GM23338 (cell line): ENCODE measurements around the gene ZBED5. TPM values are rescaled to one million over a fixed set of nuclear protein-coding genes. Genes with fewer than 3 reads are reported as not detected.

Experiments used
- ATAC-seq: fragments of 200-7000 bp; cut with Tn5 transposase; 3 replicates; pipeline ENCODE4 v1.9.1; 2020
- DNase-seq: peaks from one replicate; pipeline ENCODE4 v3.0.0-alpha.2; 2015; ENCODE audit warnings: low spot score
- H2AFZ ChIP-seq: fragments of 200-600 bp; sonication (generic); 2 replicates; pipeline ENCODE4 v1.8.0; 2016; ENCODE audit warnings: antibody characterized with exemption, mild to moderate bottlenecking, moderate library complexity
- H3F3A ChIP-seq: fragments of 200-600 bp; sonication (generic); replicated peaks from 2 replicates; pipeline ENCODE4 v1.8.0; 2017; ENCODE audit warnings: antibody characterized with exemption, mixed run types, low read depth
- H3K27ac ChIP-seq: fragments of 200-600 bp; sonication (generic); 2 replicates; pipeline ENCODE4 v1.6.1; 2016; ENCODE audit warnings: low read depth
- H3K27me3 ChIP-seq: fragments of 200-600 bp; sonication (generic); 2 replicates; pipeline ENCODE4 v1.8.0; 2016; ENCODE audit warnings: mild to moderate bottlenecking, mixed run types, moderate library complexity; ENCODE audit not compliant: insufficient read depth
- H3K36me3 ChIP-seq: fragments of 200-600 bp; sonication (generic); 2 replicates; pipeline ENCODE4 v1.8.0; 2016; ENCODE audit warnings: mild to moderate bottlenecking; ENCODE audit not compliant: insufficient read depth
- H3K4me1 ChIP-seq: fragments of 200-600 bp; sonication (generic); 2 replicates; pipeline ENCODE4 v1.8.0; 2016; ENCODE audit warnings: mild to moderate bottlenecking, moderate library complexity; ENCODE audit not compliant: insufficient read depth
- H3K4me2 ChIP-seq: fragments of 200-600 bp; sonication (generic); 2 replicates; pipeline ENCODE4 v1.7.1; 2017; ENCODE audit warnings: mixed run types
- H3K4me3 ChIP-seq: fragments of 200-600 bp; sonication (generic); 2 replicates; pipeline ENCODE4 v1.6.1; 2016; ENCODE audit warnings: mixed run types
- H3K79me2 ChIP-seq: fragments of 200-600 bp; sonication (generic); replicated peaks from 2 replicates; pipeline ENCODE4 v1.8.0; 2017; ENCODE audit warnings: mild to moderate bottlenecking; ENCODE audit not compliant: insufficient read depth
- H3K9me2 ChIP-seq: fragments of 200-600 bp; sonication (generic); 2 replicates; pipeline ENCODE4 v1.8.0; 2017; ENCODE audit not compliant: insufficient read depth
- H4K20me1 ChIP-seq: fragments of 200-600 bp; sonication (generic); replicated peaks from 2 replicates; pipeline ENCODE4 v1.8.0; 2017; ENCODE audit warnings: mild to moderate bottlenecking; ENCODE audit not compliant: insufficient read depth
- H3K27ac Mint-ChIP-seq: 2 replicates; pipeline ENCODE4 v1.8.0; 2020; ENCODE audit warnings: inconsistent platforms, mild to moderate bottlenecking, moderate library complexity, mixed read lengths
- H3K27me3 Mint-ChIP-seq: 3 replicates; pipeline ENCODE4 v1.8.0; 2022; ENCODE audit warnings: low read depth, mild to moderate bottlenecking, moderate library complexity, mixed read lengths, inconsistent platforms; ENCODE audit not compliant: insufficient read depth, poor library complexity
- H3K36me3 Mint-ChIP-seq: 3 replicates; pipeline ENCODE4 v1.8.0; 2021; ENCODE audit warnings: low read depth, mild to moderate bottlenecking, inconsistent platforms, moderate library complexity, mixed read lengths
- H3K4me1 Mint-ChIP-seq: 3 replicates; pipeline ENCODE4 v1.8.0; 2020; ENCODE audit warnings: mild to moderate bottlenecking, inconsistent platforms, mixed read lengths
- H3K4me3 Mint-ChIP-seq: 3 replicates; pipeline ENCODE4 v1.8.0; 2021; ENCODE audit warnings: moderate library complexity, mild to moderate bottlenecking, inconsistent platforms, mixed read lengths
- H3K9me3 Mint-ChIP-seq: 3 replicates; pipeline ENCODE4 v1.8.0; 2020; ENCODE audit warnings: moderate library complexity, mild to moderate bottlenecking, inconsistent platforms, mixed read lengths
- CREB1 ChIP-seq: fragments of 250-450 bp; sonication (Bioruptor Pico); IDR thresholded peaks from 2 replicates; pipeline ENCODE4 v1.5.0; 2020; ENCODE audit warnings: low read depth, mild to moderate bottlenecking, moderate library complexity
- EZH2 ChIP-seq: fragments of 200-600 bp; sonication (generic); IDR thresholded peaks from one replicate; pipeline ENCODE4 v1.8.0; 2017; ENCODE audit warnings: antibody characterized with exemption, mild to moderate bottlenecking, low read depth; ENCODE audit not compliant: unreplicated experiment
- EZH2phosphoT487 ChIP-seq: fragments of 200-600 bp; sonication (generic); IDR thresholded peaks from one replicate; pipeline ENCODE4 v1.8.1; 2018; ENCODE audit warnings: antibody characterized with exemption; ENCODE audit not compliant: unreplicated experiment
- JUNB ChIP-seq: IDR thresholded peaks from one replicate; pipeline ENCODE4 v1.6.1; 2016; ENCODE audit warnings: antibody characterized with exemption; ENCODE audit not compliant: unreplicated experiment
- NANOG ChIP-seq: IDR thresholded peaks from 2 replicates; pipeline ENCODE4 v1.6.1; 2016; ENCODE audit warnings: antibody characterized with exemption, borderline replicate concordance
- POLR2AphosphoS5 ChIP-seq: IDR thresholded peaks from 2 replicates; pipeline ENCODE4 v1.6.1; 2016; ENCODE audit warnings: antibody characterized with exemption, low read depth
- STAT1 ChIP-seq: IDR thresholded peaks from one replicate; pipeline ENCODE4 v1.6.1; 2016; ENCODE audit warnings: antibody characterized with exemption; ENCODE audit not compliant: unreplicated experiment
- polyA plus RNA-seq: library from polyadenylated mRNA; unstranded; fragments of >200 nt; fragmentation: Nextera tagmentation; extraction: Ambion mirVana; gene quantifications from 2 replicates; pipeline ENCODE4 v1.2.1, GENCODE V29; 2016
- total RNA-seq: library from RNA; depleted of rRNA; stranded (reverse); fragments of >200 nt; shearing (Covaris generic); gene quantifications from 2 replicates; pipeline ENCODE4 v1.2.3, GENCODE V29; 2014
- TF ChIP-seq, protein P1 (sequence below): fragments of 250-450 bp; sonication (Bioruptor Pico); IDR thresholded peaks from 2 replicates; pipeline ENCODE4 v1.5.0; 2020; ENCODE audit warnings: mild to moderate bottlenecking, moderate library complexity
- TF ChIP-seq, protein P2 (sequence below): IDR thresholded peaks from 2 replicates; pipeline ENCODE4 v1.6.1; 2016; ENCODE audit warnings: antibody characterized with exemption

ZBED5 gene
- total and polyA plus RNA-seq, 2 experiments from 2014 or later = 54.1 to 56.3 TPM

DNA sequence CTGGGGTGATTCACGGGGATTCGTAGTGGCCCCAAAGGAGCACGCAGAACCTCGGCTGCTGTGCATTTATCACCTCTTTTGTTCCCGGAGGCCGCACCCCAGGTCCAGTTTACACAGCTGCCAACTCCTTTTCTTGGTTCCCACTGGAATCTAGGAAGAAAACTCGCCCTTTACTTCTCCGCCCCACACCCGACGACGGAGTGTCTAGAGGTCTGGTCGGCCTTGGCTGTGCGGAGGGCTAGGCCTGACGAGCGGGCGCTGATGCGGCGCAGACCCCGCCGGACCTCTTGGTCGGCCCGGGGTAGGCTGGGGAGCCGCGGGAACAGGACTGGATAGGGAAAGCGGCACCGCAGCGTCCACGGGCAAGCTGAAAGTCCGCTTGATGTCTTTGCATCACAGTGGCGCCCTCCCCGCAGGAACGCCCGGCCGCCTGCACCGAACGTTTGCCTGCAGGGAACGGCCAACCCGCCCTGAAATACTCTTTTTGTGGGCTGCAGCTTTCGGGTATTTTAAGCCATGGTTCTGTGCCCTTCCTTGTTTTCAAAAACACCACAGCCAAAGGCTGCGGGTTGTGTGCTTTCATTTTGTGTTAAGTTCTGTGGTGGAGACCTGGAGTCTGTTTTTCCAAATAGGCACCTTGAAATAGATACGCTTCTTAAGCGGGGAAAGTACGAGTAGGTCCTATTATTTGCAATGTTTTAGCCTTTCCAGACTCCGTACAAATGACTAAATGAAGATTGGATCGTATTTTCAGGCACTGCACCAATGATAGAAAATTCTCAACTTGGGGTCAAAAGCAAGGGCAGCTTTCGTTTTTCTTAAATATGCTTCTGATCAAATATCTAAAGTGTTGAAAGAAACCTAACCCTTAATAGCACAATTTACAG is 829 bp upstream of the ZBED5 start:
- TF ChIP-seq POLR2AphosphoS5 (0 out of 2 replicates have a peak, but pooled peaks have one; percentile 3), EZH2phosphoT487 (no peak), NANOG (no peak), EZH2 (no peak)
- TF ChIP-seq, protein P1, sequence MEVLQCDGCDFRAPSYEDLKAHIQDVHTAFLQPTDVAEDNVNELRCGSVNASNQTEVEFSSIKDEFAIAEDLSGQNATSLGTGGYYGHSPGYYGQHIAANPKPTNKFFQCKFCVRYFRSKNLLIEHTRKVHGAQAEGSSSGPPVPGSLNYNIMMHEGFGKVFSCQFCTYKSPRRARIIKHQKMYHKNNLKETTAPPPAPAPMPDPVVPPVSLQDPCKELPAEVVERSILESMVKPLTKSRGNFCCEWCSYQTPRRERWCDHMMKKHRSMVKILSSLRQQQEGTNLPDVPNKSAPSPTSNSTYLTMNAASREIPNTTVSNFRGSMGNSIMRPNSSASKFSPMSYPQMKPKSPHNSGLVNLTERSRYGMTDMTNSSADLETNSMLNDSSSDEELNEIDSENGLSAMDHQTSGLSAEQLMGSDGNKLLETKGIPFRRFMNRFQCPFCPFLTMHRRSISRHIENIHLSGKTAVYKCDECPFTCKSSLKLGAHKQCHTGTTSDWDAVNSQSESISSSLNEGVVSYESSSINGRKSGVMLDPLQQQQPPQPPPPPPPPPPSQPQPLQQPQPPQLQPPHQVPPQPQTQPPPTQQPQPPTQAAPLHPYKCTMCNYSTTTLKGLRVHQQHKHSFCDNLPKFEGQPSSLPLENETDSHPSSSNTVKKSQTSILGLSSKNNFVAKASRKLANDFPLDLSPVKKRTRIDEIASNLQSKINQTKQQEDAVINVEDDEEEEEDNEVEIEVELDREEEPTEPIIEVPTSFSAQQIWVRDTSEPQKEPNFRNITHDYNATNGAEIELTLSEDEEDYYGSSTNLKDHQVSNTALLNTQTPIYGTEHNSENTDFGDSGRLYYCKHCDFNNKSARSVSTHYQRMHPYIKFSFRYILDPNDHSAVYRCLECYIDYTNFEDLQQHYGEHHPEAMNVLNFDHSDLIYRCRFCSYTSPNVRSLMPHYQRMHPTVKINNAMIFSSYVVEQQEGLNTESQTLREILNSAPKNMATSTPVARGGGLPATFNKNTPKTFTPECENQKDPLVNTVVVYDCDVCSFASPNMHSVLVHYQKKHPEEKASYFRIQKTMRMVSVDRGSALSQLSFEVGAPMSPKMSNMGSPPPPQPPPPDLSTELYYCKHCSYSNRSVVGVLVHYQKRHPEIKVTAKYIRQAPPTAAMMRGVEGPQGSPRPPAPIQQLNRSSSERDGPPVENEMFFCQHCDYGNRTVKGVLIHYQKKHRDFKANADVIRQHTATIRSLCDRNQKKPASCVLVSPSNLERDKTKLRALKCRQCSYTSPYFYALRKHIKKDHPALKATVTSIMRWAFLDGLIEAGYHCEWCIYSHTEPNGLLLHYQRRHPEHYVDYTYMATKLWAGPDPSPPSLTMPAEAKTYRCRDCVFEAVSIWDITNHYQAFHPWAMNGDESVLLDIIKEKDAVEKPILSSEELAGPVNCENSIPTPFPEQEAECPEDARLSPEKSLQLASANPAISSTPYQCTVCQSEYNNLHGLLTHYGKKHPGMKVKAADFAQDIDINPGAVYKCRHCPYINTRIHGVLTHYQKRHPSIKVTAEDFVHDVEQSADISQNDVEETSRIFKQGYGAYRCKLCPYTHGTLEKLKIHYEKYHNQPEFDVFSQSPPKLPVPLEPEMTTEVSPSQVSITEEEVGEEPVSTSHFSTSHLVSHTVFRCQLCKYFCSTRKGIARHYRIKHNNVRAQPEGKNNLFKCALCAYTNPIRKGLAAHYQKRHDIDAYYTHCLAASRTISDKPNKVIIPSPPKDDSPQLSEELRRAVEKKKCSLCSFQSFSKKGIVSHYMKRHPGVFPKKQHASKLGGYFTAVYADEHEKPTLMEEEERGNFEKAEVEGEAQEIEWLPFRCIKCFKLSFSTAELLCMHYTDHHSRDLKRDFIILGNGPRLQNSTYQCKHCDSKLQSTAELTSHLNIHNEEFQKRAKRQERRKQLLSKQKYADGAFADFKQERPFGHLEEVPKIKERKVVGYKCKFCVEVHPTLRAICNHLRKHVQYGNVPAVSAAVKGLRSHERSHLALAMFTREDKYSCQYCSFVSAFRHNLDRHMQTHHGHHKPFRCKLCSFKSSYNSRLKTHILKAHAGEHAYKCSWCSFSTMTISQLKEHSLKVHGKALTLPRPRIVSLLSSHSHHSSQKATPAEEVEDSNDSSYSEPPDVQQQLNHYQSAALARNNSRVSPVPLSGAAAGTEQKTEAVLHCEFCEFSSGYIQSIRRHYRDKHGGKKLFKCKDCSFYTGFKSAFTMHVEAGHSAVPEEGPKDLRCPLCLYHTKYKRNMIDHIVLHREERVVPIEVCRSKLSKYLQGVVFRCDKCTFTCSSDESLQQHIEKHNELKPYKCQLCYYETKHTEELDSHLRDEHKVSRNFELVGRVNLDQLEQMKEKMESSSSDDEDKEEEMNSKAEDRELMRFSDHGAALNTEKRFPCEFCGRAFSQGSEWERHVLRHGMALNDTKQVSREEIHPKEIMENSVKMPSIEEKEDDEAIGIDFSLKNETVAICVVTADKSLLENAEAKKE = no peak
- H3K79me2 ChIP-seq = peaks cover 43% of the 10 kb centered on the region
- peak overlapping the region; percentile 95 for H3K27ac ChIP-seq
- no peaks in the 10 kb centered on the region; the same call in 1 of the 2 replicates for H4K20me1 ChIP-seq
- peaks cover 18% of the 10 kb centered on the region for H3K4me1 Mint-ChIP-seq
- H3K27me3 ChIP-seq = no peaks in the 10 kb centered on the region
- H3K27me3 Mint-ChIP-seq = peaks cover 8% of the 10 kb centered on the region
- peaks cover 28% of the 10 kb centered on the region for H3K36me3 Mint-ChIP-seq
- H3K4me3 Mint-ChIP-seq = peak overlapping the region; percentile 100
- peak overlapping the region; percentile 84 for H3K4me2 ChIP-seq
- peaks cover 22% of the 10 kb centered on the region for H3K4me1 ChIP-seq
- peak overlapping the region; percentile 97 for H3K4me3 ChIP-seq
- H2AFZ ChIP-seq = peak overlapping the region; percentile 78
- H3K27ac Mint-ChIP-seq = peak overlapping the region; percentile 96
- peaks cover 25% of the 10 kb centered on the region for H3K36me3 ChIP-seq
- ATAC-seq (peak; percentile 68), DNase-seq (peak; percentile 86)
- H3F3A ChIP-seq = peaks cover 8% of the 10 kb centered on the region; the same call in 1 of the 2 replicates
- H3K9me2 ChIP-seq = no peaks in the 10 kb centered on the region
- H3K9me3 Mint-ChIP-seq = no peaks in the 10 kb centered on the region

DNA sequence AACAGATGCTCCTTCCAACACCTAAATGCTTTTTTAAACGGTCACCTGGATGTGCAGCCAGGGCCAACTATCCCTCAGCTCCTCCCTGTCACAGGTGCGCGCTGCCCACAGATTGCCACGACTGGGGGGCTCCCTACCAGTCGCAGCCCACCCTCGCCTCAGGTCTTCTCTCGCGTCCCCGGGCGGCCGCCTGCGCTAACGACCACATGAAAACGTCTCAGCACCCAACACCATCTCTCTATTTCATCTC is 469 bp downstream of the ZBED5 start:
- no peak for DNase-seq
- no peak for TF ChIP-seq CREB1 (CRISPR knock-in tag)
- no peak; the same call in 1 of the 2 replicates for TF ChIP-seq POLR2AphosphoS5
- no peak for TF ChIP-seq STAT1
- TF ChIP-seq NANOG = no peak
- no peak for TF ChIP-seq EZH2
- TF ChIP-seq, protein P2, sequence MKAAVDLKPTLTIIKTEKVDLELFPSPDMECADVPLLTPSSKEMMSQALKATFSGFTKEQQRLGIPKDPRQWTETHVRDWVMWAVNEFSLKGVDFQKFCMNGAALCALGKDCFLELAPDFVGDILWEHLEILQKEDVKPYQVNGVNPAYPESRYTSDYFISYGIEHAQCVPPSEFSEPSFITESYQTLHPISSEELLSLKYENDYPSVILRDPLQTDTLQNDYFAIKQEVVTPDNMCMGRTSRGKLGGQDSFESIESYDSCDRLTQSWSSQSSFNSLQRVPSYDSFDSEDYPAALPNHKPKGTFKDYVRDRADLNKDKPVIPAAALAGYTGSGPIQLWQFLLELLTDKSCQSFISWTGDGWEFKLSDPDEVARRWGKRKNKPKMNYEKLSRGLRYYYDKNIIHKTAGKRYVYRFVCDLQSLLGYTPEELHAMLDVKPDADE = no peak
- no peak for TF ChIP-seq JUNB

More for the DNA sequence above, 469 bp downstream of the ZBED5 start:
- Histone ChIP-seq H3K36me3 (peaks cover 35% of the 10 kb centered on the region), H4K20me1 (peaks cover 5% of the 10 kb centered on the region; the same call in 1 of the 2 replicates), H3K27ac (peak overlapping the region; percentile 97), H3K79me2 (peaks cover 46% of the 10 kb centered on the region), H3K4me2 (peak overlapping the region; percentile 84), H3K27me3 (no peaks in the 10 kb centered on the region), H3K4me3 (peak overlapping the region; percentile 97), H2AFZ (peak overlapping the region; percentile 85), H3K4me1 (peaks cover 22% of the 10 kb centered on the region), H3K9me2 (no peaks in the 10 kb centered on the region), H3F3A (peaks cover 8% of the 10 kb centered on the region; the same call in 1 of the 2 replicates)
- peaks cover 16% of the 10 kb centered on the region for H3K4me1 Mint-ChIP-seq
- H3K9me3 Mint-ChIP-seq = no peaks in the 10 kb centered on the region
- peak; percentile 12 for ATAC-seq
- H3K27ac Mint-ChIP-seq = peak overlapping the region; percentile 98
- H3K4me3 Mint-ChIP-seq = peak overlapping the region; percentile 100
- peaks cover 8% of the 10 kb centered on the region for H3K27me3 Mint-ChIP-seq
- peaks cover 40% of the 10 kb centered on the region for H3K36me3 Mint-ChIP-seq
